WTC11 (cell line): ENCODE data around the gene CHRNB1. TPM values are rescaled to one million over a fixed set of nuclear protein-coding genes. Genes with fewer than 3 reads are reported as not detected.

ENCODE experiments used
- ATAC-seq: fragments of 200-7000 bp; cut with Tn5 transposase; 2 replicates; pipeline ENCODE4 v1.10.0; 2021; ENCODE audit warnings: mild to moderate bottlenecking, moderate library complexity
- CTCF ChIA-PET: fragments of 300-600 bp; sonication (Branson Sonifier 250); formaldehyde crosslinking; loops from one replicate; lab custom pipeline; 2021; ENCODE audit warnings: antibody characterized with exemption; lab: Charles Lee
- POLR2A ChIA-PET: fragments of 350-600 bp; sonication (Branson Sonifier 250); formaldehyde crosslinking; loops from one replicate; lab custom pipeline; 2021; ENCODE audit warnings: antibody characterized with exemption; lab: Charles Lee
- DNase-seq: peaks from one replicate; pipeline ENCODE4 v3.0.0; 2021; ENCODE audit warnings: low spot score
- H3K27ac Mint-ChIP-seq: 2 replicates; pipeline ENCODE4 v1.8.0; 2021; ENCODE audit warnings: mixed read lengths
- H3K27me3 Mint-ChIP-seq: 2 replicates; pipeline ENCODE4 v1.8.0; 2021; ENCODE audit warnings: low read depth, mild to moderate bottlenecking, moderate library complexity, mixed read lengths
- H3K36me3 Mint-ChIP-seq: 2 replicates; pipeline ENCODE4 v1.8.0; 2021; ENCODE audit warnings: mixed read lengths
- H3K4me1 Mint-ChIP-seq: 2 replicates; pipeline ENCODE4 v1.8.0; 2022; ENCODE audit warnings: mixed read lengths
- H3K4me3 Mint-ChIP-seq: 2 replicates; pipeline ENCODE4 v1.8.0; 2021; ENCODE audit warnings: mild to moderate bottlenecking, moderate library complexity, mixed read lengths
- H3K9me3 Mint-ChIP-seq: 2 replicates; pipeline ENCODE4 v1.8.0; 2021; ENCODE audit warnings: mixed read lengths
- E2F1 ChIP-seq: sonication (generic); formaldehyde crosslinking; IDR thresholded peaks from 2 replicates; pipeline ENCODE4 v1.8.0; 2022; ENCODE audit warnings: mild to moderate bottlenecking, missing genetic modification reagents
- ELF4 ChIP-seq: sonication (generic); formaldehyde crosslinking; IDR thresholded peaks from 2 replicates; pipeline ENCODE4 v1.8.1; 2022; ENCODE audit warnings: low read depth, mild to moderate bottlenecking, moderate library complexity, missing genetic modification reagents
- MAX ChIP-seq: sonication (generic); formaldehyde crosslinking; IDR thresholded peaks from 2 replicates; pipeline ENCODE4 v1.8.0; 2022; ENCODE audit warnings: mild to moderate bottlenecking, missing genetic modification reagents
- MYBL2 ChIP-seq: sonication (generic); formaldehyde crosslinking; IDR thresholded peaks from 2 replicates; pipeline ENCODE4 v1.8.1; 2023; ENCODE audit warnings: mild to moderate bottlenecking, moderate library complexity, missing genetic modification reagents
- NFE2L1 ChIP-seq: sonication (generic); formaldehyde crosslinking; IDR thresholded peaks from 2 replicates; pipeline ENCODE4 v1.8.1; 2023; ENCODE audit warnings: missing genetic modification reagents
- NR1H2 ChIP-seq: sonication (generic); formaldehyde crosslinking; IDR thresholded peaks from 2 replicates; pipeline ENCODE4 v1.9.0; 2021; ENCODE audit warnings: mild to moderate bottlenecking, moderate library complexity, missing genetic modification reagents
- TP53 ChIP-seq: sonication (generic); formaldehyde crosslinking; IDR thresholded peaks from 2 replicates; pipeline ENCODE4 v1.8.1; 2023; ENCODE audit warnings: mild to moderate bottlenecking, missing genetic modification reagents
- ZNF416 ChIP-seq: fragments of 250-450 bp; sonication (Bioruptor Pico); IDR thresholded peaks from 2 replicates; pipeline ENCODE4 v1.9.0; 2021; ENCODE audit warnings: mild to moderate bottlenecking, inconsistent platforms
- total RNA-seq: library from RNA; stranded (reverse); gene quantifications from 3 replicates; pipeline ENCODE4 v1.2.3, GENCODE V29; 2021
- TF ChIP-seq, protein P1 (sequence below): fragments of 250-450 bp; sonication (Bioruptor Pico); IDR thresholded peaks from 2 replicates; pipeline ENCODE4 v1.9.0; 2021; ENCODE audit warnings: moderate library complexity, mild to moderate bottlenecking, inconsistent platforms, borderline replicate concordance
- TF ChIP-seq, protein P2 (sequence below): sonication (generic); formaldehyde crosslinking; IDR thresholded peaks from 2 replicates; pipeline ENCODE4 v1.8.1; 2022; ENCODE audit warnings: low read depth, missing genetic modification reagents, borderline replicate concordance
- TF ChIP-seq, protein P3 (sequence below): fragments of 250-450 bp; sonication (Bioruptor Pico); IDR thresholded peaks from 2 replicates; pipeline ENCODE4 v1.8.0; 2021; ENCODE audit warnings: mild to moderate bottlenecking
- TF ChIP-seq, protein P4 (sequence below): fragments of 250-450 bp; sonication (Bioruptor Pico); IDR thresholded peaks from 2 replicates; pipeline ENCODE4 v1.9.0; 2021; ENCODE audit warnings: mild to moderate bottlenecking
- TF ChIP-seq, protein P5 (sequence below): sonication (generic); formaldehyde crosslinking; IDR thresholded peaks from 2 replicates; pipeline ENCODE4 v1.8.1; 2022; ENCODE audit warnings: mild to moderate bottlenecking, moderate library complexity, missing genetic modification reagents

CHRNB1 gene
- total RNA-seq, 1 experiment from 2014 or later = 16.0 TPM

- TF ChIP-seq MAX (CRISPR knock-in tag) (peak; percentile 82), MYBL2 (CRISPR knock-in tag) (0 out of 2 replicates have a peak, but pooled peaks have one; percentile 34)
These were observed 4.6 kb upstream of the CHRNB1 start (continued) for GRCh38 chr17:7440113-7440833.

DNA sequence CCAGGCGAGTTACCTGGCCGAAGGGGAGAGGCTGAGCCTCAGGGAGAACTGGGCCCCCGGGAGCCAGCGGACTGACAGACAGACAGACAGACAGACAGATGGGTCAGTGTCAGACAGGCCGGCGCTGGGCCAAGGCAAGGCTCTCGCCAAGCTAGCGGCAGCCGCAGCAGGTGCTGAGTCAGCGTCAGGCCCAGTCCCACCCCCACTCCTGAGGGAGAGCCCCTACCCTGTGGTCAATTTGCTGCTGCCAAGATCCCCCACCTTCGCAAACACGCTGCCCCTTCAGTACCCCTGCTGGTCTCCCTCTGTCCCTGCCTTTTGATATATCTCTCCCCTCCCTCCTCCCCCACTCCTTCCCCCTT, 4.0 kb upstream of the CHRNB1 start:
- TF ChIP-seq, protein P1, sequence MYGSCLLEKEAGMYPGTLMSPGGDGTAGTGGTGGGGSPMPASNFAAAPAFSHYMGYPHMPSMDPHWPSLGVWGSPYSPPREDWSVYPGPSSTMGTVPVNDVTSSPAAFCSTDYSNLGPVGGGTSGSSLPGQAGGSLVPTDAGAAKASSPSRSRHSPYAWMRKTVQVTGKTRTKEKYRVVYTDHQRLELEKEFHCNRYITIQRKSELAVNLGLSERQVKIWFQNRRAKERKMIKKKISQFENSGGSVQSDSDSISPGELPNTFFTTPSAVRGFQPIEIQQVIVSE (CRISPR knock-in tag) = no peak
- 0 out of 2 replicates have a peak, but pooled peaks have one; percentile 43 for TF ChIP-seq ZNF416
- DNase-seq (peak; percentile 64), ATAC-seq (no peak; the same call in 1 of the 2 replicates)
- CTCF ChIA-PET = interaction anchor here (0.6 to 3.8 kb wide), 17 partner anchors 21 to 679 kb away, joined by 3 to 21 read pairs (median 5); partner anchors contain the start of genes NLGN2, PLSCR3, SPEM1 and TMEM256
- Mint-ChIP-seq H3K36me3 (no peaks in the 10 kb centered on the region; the same call in 1 of the 2 replicates), H3K27ac (peak overlapping the region; percentile 98), H3K4me1 (peaks cover 38% of the 10 kb centered on the region), H3K27me3 (peaks cover 35% of the 10 kb centered on the region), H3K9me3 (no peaks in the 10 kb centered on the region), H3K4me3 (peak overlapping the region; percentile 97)
- POLR2A ChIA-PET = interaction anchor here (0.6 to 2.4 kb wide), 6 partner anchors 21 to 159 kb away, joined by 3 to 15 read pairs (median 5); partner anchors contain the start of genes POLR2A, SLC2A4 and TMEM256

DNA sequence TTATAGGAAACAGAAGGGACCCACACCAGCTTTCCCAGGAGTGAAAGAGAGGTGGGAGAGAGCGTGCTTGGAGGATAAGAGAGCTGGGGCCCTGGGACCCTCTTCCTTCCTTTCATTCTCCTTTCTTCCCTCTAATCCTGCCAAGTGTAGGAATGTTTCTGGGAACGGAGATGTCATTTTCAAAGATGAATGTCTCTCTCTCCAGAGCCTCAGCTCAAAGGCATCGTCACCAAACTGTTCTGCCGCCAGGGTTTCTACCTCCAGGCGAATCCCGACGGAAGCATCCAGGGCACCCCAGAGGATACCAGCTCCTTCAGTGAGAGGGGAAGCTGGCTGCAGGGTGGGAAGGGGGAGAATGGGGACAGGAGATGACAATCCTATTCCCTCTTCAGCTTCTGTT, 3.6 kb upstream of the CHRNB1 start:
- ChIA-PET POLR2A (interaction anchor here (0.5 to 2.4 kb wide), 7 partner anchors 22 to 159 kb away, joined by 3 to 15 read pairs (median 3); partner anchors contain the start of genes POLR2A, SLC2A4 and TMEM256), CTCF (interaction anchor here (0.6 to 3.8 kb wide), 17 partner anchors 21 to 679 kb away, joined by 3 to 21 read pairs (median 5); partner anchors contain the start of genes NLGN2, PLSCR3, SPEM1 and TMEM256)
- Mint-ChIP-seq H3K4me1 (peaks cover 38% of the 10 kb centered on the region), H3K36me3 (no peaks in the 10 kb centered on the region; the same call in 1 of the 2 replicates), H3K9me3 (no peaks in the 10 kb centered on the region), H3K27me3 (peaks cover 37% of the 10 kb centered on the region), H3K4me3 (peak overlapping the region; percentile 97), H3K27ac (peak overlapping the region; percentile 80)
- TF ChIP-seq ELF4 (no peak), TP53 (CRISPR knock-in tag) (no peak), NFE2L1 (no peak), NR1H2 (CRISPR knock-in tag) (no peak), E2F1 (CRISPR knock-in tag) (no peak)
- TF ChIP-seq, protein P2, sequence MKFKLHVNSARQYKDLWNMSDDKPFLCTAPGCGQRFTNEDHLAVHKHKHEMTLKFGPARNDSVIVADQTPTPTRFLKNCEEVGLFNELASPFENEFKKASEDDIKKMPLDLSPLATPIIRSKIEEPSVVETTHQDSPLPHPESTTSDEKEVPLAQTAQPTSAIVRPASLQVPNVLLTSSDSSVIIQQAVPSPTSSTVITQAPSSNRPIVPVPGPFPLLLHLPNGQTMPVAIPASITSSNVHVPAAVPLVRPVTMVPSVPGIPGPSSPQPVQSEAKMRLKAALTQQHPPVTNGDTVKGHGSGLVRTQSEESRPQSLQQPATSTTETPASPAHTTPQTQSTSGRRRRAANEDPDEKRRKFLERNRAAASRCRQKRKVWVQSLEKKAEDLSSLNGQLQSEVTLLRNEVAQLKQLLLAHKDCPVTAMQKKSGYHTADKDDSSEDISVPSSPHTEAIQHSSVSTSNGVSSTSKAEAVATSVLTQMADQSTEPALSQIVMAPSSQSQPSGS (CRISPR knock-in tag) = no peak
- TF ChIP-seq, protein P3, sequence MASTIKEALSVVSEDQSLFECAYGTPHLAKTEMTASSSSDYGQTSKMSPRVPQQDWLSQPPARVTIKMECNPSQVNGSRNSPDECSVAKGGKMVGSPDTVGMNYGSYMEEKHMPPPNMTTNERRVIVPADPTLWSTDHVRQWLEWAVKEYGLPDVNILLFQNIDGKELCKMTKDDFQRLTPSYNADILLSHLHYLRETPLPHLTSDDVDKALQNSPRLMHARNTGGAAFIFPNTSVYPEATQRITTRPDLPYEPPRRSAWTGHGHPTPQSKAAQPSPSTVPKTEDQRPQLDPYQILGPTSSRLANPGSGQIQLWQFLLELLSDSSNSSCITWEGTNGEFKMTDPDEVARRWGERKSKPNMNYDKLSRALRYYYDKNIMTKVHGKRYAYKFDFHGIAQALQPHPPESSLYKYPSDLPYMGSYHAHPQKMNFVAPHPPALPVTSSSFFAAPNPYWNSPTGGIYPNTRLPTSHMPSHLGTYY (CRISPR knock-in tag) = no peak
- TF ChIP-seq, protein P4, sequence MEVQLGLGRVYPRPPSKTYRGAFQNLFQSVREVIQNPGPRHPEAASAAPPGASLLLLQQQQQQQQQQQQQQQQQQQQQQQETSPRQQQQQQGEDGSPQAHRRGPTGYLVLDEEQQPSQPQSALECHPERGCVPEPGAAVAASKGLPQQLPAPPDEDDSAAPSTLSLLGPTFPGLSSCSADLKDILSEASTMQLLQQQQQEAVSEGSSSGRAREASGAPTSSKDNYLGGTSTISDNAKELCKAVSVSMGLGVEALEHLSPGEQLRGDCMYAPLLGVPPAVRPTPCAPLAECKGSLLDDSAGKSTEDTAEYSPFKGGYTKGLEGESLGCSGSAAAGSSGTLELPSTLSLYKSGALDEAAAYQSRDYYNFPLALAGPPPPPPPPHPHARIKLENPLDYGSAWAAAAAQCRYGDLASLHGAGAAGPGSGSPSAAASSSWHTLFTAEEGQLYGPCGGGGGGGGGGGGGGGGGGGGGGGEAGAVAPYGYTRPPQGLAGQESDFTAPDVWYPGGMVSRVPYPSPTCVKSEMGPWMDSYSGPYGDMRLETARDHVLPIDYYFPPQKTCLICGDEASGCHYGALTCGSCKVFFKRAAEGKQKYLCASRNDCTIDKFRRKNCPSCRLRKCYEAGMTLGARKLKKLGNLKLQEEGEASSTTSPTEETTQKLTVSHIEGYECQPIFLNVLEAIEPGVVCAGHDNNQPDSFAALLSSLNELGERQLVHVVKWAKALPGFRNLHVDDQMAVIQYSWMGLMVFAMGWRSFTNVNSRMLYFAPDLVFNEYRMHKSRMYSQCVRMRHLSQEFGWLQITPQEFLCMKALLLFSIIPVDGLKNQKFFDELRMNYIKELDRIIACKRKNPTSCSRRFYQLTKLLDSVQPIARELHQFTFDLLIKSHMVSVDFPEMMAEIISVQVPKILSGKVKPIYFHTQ (CRISPR knock-in tag) = no peak
- TF ChIP-seq, protein P5, sequence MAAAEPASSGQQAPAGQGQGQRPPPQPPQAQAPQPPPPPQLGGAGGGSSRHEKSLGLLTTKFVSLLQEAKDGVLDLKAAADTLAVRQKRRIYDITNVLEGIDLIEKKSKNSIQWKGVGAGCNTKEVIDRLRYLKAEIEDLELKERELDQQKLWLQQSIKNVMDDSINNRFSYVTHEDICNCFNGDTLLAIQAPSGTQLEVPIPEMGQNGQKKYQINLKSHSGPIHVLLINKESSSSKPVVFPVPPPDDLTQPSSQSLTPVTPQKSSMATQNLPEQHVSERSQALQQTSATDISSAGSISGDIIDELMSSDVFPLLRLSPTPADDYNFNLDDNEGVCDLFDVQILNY = no peak
- DNase-seq = no peak
- no peak for ATAC-seq
